HepG2 (cell line): Measurements from ENCODE around the gene CHID1. TPM values are rescaled to one million over a fixed set of nuclear protein-coding genes. Genes with fewer than 3 reads are reported as not detected.

Source experiments
- ATAC-seq: fragments of 200-7000 bp; cut with Tn5 transposase; 3 replicates; pipeline ENCODE4 v1.9.1; 2020; ENCODE audit warnings: mild to moderate bottlenecking, moderate library complexity
- BruUV-seq: library from RNA; stranded (reverse); fragments of 400-500 nt; replicated peaks from 2 replicates; lab custom pipeline; 2021; lab: Mats Ljungman, UMichigan
- CTCF ChIA-PET: fragments of 300-600 bp; formaldehyde crosslinking; extraction: SDS; loops from one replicate; lab custom pipeline; 2021; ENCODE audit warnings: low total read pairs, inconsistent platforms, low intra/inter-chr PET ratio; lab: Yijun Ruan, JAX
- POLR2A ChIA-PET: fragments of 350-600 bp; sonication (Branson Sonifier 250); formaldehyde crosslinking; loops from one replicate; lab custom pipeline; 2020; ENCODE audit warnings: antibody characterized with exemption, inconsistent platforms; lab: Yijun Ruan, JAX
- DNase-seq: peaks from one replicate; pipeline ENCODE4 v3.0.0-alpha.2; 2015; ENCODE audit warnings: low spot score
- FAIRE-seq: peaks from 3 replicates; lab custom pipeline; 2011; peaks lifted over from hg19 to GRCh38; lab: Jason Lieb, UNC
- H2AFZ ChIP-seq: one replicate; pipeline ENCODE4 v1.6.1; 2011; ENCODE audit warnings: low read length, inconsistent platforms
- H3K27ac ChIP-seq: fragments of 300-600 bp; 3 replicates; pipeline ENCODE4 v1.8.0; 2011; ENCODE audit warnings: mixed run types, mild to moderate bottlenecking, mixed read lengths, low read length, inconsistent platforms; ENCODE audit not compliant: insufficient read depth; ENCODE audit errors: extremely low read length
- H3K27me3 ChIP-seq, 2 experiments: fragments of 200-600 bp in 1 of 2; 2 replicates in 1 of 2; 3 replicates in 1 of 2; pipeline versions ENCODE4 v1.6.0 to v1.8.0; 2011; ENCODE audit warnings: low read length in 2 of 2, mild to moderate bottlenecking in 2 of 2, moderate library complexity in 2 of 2, inconsistent platforms in 1 of 2; ENCODE audit not compliant: insufficient read depth in 2 of 2, control insufficient read depth in 1 of 2
- H3K36me3 ChIP-seq, 2 experiments: fragments of 200-600 bp in 1 of 2; replicated peaks in 1 of 2; 2 replicates in 1 of 2; 3 replicates in 1 of 2; pipeline versions ENCODE4 v1.5.1 to v1.8.0; 2011; ENCODE audit warnings: low read length in 2 of 2, inconsistent platforms in 1 of 2; ENCODE audit not compliant: insufficient read depth in 2 of 2, control insufficient read depth in 1 of 2
- H3K4me1 ChIP-seq: 2 replicates; pipeline ENCODE4 v1.5.1; 2012; ENCODE audit warnings: low read length, inconsistent platforms; ENCODE audit not compliant: insufficient read depth
- H3K4me2 ChIP-seq: 2 replicates; pipeline ENCODE4 v1.6.0; 2011; ENCODE audit warnings: low read depth, low read length, inconsistent platforms
- H3K4me3 ChIP-seq, 3 experiments: fragments of 200-600 bp in 1 of 3; sonication (generic), shearing (Covaris generic) in 1 of 3; replicated peaks in 1 of 3; 2 replicates each; pipeline ENCODE4 v1.5.1; 2011 to 2016; ENCODE audit warnings: low read length in 3 of 3, inconsistent platforms in 2 of 3, low read depth in 2 of 3, mild to moderate bottlenecking in 2 of 3, control low read depth in 1 of 3, mixed read lengths in 1 of 3; ENCODE audit not compliant: insufficient read depth in 1 of 3
- H3K79me2 ChIP-seq: one replicate; pipeline ENCODE4 v1.6.1; 2011; ENCODE audit warnings: low read length, inconsistent platforms; ENCODE audit not compliant: insufficient read depth
- H3K9ac ChIP-seq: 2 replicates; pipeline ENCODE4 v1.6.0; 2011; ENCODE audit warnings: mild to moderate bottlenecking, low read depth, low read length, inconsistent platforms; ENCODE audit not compliant: insufficient read depth
- H3K9me3 ChIP-seq: 2 replicates; pipeline ENCODE4 v1.5.1; 2012; ENCODE audit warnings: mild to moderate bottlenecking, low read length
- H4K20me1 ChIP-seq: 2 replicates; pipeline ENCODE4 v1.6.0; 2011; ENCODE audit warnings: inconsistent platforms, mild to moderate bottlenecking, low read length, moderate library complexity; ENCODE audit not compliant: insufficient read depth
- PATZ1 ChIP-seq: sonication (generic); formaldehyde crosslinking; IDR thresholded peaks from 2 replicates; pipeline ENCODE4 v1.4.0; 2020; ENCODE audit warnings: missing genetic modification reagents
- ZFYVE20 ChIP-seq: sonication (generic); formaldehyde crosslinking; IDR thresholded peaks from 2 replicates; pipeline ENCODE4 v1.8.0; 2023; ENCODE audit warnings: low read depth, mild to moderate bottlenecking, moderate library complexity, missing genetic modification reagents, borderline replicate concordance
- WGBS: methylation state at CpG from one replicate; pipeline ENCODE4 v1.1.6; 2017; ENCODE audit warnings: low lambda C conversion rate; 5-methylcytosine and 5-hydroxymethylcytosine counted together
- in situ Hi-C: cut with HindIII; loops from 2 replicates; pipeline ENCODE4 v1.10.0; 2017; ENCODE audit warnings: low pct_unique_long_range_greater_than_20kb; ENCODE audit not compliant: extremely low pct_ligation_motif_present
- intact Hi-C: fragments of 100-400 bp; cut with micrococcal nuclease; formaldehyde crosslinking; loops from one replicate; pipeline ENCODE4 v1.10.0; 2022; ENCODE audit not compliant: unreplicated experiment
- polyA plus RNA-seq, 8 experiments: library from polyadenylated mRNA; depleted of rRNA in 3 of 8; stranded (reverse) in 7 of 8; unstranded in 1 of 8; fragments of >200 nt; fragmentation: Illumina TruSeq in 4 of 8; extraction: Trizol in 4 of 8; gene quantifications; 2 replicates each; pipeline versions ENCODE4 v1.2.1 to v1.2.3, GENCODE V29; 2011 to 2016; ENCODE audit warnings: low read depth in 4 of 8, missing spikeins in 1 of 8, mixed read lengths in 1 of 8; ENCODE audit not compliant: insufficient read depth in 1 of 8
- total RNA-seq, 5 experiments: library from RNA; depleted of rRNA; stranded (reverse); fragments of >200 nt; fragmentation: Illumina TruSeq; extraction: Trizol; gene quantifications; 2 replicates each; pipeline ENCODE4 v1.2.3, GENCODE V29; 2016; ENCODE audit warnings: low read depth in 1 of 5
- TF ChIP-seq, protein P1 (sequence below): sonication (generic); formaldehyde crosslinking; IDR thresholded peaks from 2 replicates; pipeline ENCODE4 v1.4.0; 2020; ENCODE audit warnings: missing genetic modification reagents

The CHID1 gene
- total and polyA plus RNA-seq, 2 of the 13 experiments (the other 11 are each of a cell fraction or from before 2014, with no cell fraction given): 65.1 to 93.6 TPM

DNA sequence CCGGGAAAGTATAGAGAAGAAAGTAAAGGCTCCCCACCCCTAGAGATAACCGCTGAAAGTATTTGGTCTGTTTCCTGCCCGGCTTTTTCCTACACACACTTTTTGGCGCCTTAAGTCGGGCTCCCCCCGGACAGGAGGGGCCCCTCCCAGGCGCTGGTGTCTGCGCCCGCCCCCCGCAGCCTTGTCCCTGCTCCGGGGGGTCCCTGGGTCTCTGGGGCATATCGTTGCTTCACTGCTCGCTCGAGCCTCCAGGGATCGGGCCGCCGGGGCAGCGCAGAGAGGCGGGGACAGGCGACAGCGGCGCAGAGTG is 83.8 kb downstream of the CHID1 start (continued):
- TF ChIP-seq, protein P1, sequence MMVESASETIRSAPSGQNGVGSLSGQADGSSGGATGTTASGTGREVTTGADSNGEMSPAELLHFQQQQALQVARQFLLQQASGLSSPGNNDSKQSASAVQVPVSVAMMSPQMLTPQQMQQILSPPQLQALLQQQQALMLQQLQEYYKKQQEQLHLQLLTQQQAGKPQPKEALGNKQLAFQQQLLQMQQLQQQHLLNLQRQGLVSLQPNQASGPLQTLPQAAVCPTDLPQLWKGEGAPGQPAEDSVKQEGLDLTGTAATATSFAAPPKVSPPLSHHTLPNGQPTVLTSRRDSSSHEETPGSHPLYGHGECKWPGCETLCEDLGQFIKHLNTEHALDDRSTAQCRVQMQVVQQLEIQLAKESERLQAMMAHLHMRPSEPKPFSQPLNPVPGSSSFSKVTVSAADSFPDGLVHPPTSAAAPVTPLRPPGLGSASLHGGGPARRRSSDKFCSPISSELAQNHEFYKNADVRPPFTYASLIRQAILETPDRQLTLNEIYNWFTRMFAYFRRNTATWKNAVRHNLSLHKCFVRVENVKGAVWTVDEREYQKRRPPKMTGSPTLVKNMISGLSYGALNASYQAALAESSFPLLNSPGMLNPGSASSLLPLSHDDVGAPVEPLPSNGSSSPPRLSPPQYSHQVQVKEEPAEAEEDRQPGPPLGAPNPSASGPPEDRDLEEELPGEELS (CRISPR knock-in tag): no peak

DNA sequence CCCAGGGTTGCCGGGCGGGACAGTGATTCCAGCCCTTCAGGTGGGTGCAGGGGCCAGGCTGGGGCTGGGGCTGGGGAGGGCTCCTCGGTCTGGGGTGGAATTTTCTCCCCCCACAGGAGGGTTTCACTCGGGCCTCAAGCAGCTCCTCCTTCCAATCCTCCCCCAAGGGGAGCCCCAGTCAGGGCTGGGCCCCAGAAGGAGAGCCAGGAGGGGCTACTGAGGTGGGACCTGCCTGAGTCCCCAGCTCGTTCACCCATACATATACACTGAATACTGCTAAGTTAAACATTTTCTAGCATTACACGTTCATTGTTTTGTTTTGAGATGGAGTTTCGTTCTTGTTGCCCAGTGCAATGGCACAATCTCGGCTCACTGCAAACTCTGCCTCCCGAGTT is 84.4 kb downstream of the CHID1 start:
- CTCF ChIA-PET: no interaction called here
- Histone ChIP-seq H4K20me1 (peaks cover 7% of the 10 kb centered on the region), H2AFZ (no peak overlapping the region), H3K4me2 (peak overlapping the region; percentile 91), H3K9me3 (no peaks in the 10 kb centered on the region), H3K9ac (peak overlapping the region; percentile 74), H3K4me1 (peaks cover 65% of the 10 kb centered on the region), H3K36me3 (peaks cover 7 to 22% of the 10 kb centered on the region in 2 experiments; a peak in 4 of 5 replicates), H3K4me3 (peak overlapping the region; percentile 69 to 83 (median 80)), H3K27me3 (no peaks in the 10 kb centered on the region), H3K27ac (peak overlapping the region; percentile 11), H3K79me2 (peaks cover 8% of the 10 kb centered on the region)
- no TSS peak for BruUV-seq
- ATAC-seq (peak; percentile 3), FAIRE-seq (no peak), DNase-seq (no peak)
- in situ Hi-C loops: no loop called here
- POLR2A ChIA-PET: interaction anchor here (0.9 to 16.1 kb wide), 7 partner anchors 7 to 121 kb away, joined by 3 to 264 read pairs (median 5); partner anchors contain the start of genes PNPLA2, POLR2L, RPLP2 and TSPAN4
- 13% methylated on average over 4 of the region's 9 CpGs for WGBS
- intact Hi-C loops: no loop called here
- no peak for TF ChIP-seq ZFYVE20 (CRISPR knock-in tag)
- TF ChIP-seq PATZ1 (CRISPR knock-in tag): peak; percentile 37; the same call in 1 of the 2 replicates
